ENCODE measurements around the gene SPNS2.

DNA sequence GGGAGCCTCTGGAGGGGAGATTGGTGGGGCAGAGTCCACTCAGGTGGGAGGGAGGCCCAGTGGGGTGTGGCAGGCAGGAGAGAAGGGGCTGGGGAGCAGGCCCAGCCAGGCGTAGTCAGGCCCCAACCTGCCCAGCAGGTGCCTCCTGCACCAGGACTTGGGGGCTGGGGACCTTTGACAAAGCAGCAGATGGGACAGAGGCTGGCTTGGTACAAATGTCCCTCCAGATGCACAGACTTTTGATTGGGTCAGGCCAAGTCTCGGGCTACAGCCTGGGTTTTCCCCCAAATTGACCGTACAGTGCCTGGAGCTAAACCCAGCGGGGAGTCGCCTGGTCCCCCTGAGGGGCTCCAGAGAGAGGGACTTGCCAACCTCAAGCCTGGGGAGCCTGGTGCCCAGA, 61.3 kb downstream of the SPNS2 start:
- TF ChIP-seq EZH2 (IDR thresholded peaks at IDR 0.05; ENCODE audit: low read depth, unreplicated experiment) (no peak), EZH2phosphoT487 (IDR thresholded peaks at IDR 0.05; ENCODE audit: unreplicated experiment) (no peak)
- TF ChIP-seq, protein P1, sequence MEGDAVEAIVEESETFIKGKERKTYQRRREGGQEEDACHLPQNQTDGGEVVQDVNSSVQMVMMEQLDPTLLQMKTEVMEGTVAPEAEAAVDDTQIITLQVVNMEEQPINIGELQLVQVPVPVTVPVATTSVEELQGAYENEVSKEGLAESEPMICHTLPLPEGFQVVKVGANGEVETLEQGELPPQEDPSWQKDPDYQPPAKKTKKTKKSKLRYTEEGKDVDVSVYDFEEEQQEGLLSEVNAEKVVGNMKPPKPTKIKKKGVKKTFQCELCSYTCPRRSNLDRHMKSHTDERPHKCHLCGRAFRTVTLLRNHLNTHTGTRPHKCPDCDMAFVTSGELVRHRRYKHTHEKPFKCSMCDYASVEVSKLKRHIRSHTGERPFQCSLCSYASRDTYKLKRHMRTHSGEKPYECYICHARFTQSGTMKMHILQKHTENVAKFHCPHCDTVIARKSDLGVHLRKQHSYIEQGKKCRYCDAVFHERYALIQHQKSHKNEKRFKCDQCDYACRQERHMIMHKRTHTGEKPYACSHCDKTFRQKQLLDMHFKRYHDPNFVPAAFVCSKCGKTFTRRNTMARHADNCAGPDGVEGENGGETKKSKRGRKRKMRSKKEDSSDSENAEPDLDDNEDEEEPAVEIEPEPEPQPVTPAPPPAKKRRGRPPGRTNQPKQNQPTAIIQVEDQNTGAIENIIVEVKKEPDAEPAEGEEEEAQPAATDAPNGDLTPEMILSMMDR (conservative IDR thresholded peaks at IDR 0.05; ENCODE audit: low read depth in 2 of 2): no peak
- TF ChIP-seq, protein P2, sequence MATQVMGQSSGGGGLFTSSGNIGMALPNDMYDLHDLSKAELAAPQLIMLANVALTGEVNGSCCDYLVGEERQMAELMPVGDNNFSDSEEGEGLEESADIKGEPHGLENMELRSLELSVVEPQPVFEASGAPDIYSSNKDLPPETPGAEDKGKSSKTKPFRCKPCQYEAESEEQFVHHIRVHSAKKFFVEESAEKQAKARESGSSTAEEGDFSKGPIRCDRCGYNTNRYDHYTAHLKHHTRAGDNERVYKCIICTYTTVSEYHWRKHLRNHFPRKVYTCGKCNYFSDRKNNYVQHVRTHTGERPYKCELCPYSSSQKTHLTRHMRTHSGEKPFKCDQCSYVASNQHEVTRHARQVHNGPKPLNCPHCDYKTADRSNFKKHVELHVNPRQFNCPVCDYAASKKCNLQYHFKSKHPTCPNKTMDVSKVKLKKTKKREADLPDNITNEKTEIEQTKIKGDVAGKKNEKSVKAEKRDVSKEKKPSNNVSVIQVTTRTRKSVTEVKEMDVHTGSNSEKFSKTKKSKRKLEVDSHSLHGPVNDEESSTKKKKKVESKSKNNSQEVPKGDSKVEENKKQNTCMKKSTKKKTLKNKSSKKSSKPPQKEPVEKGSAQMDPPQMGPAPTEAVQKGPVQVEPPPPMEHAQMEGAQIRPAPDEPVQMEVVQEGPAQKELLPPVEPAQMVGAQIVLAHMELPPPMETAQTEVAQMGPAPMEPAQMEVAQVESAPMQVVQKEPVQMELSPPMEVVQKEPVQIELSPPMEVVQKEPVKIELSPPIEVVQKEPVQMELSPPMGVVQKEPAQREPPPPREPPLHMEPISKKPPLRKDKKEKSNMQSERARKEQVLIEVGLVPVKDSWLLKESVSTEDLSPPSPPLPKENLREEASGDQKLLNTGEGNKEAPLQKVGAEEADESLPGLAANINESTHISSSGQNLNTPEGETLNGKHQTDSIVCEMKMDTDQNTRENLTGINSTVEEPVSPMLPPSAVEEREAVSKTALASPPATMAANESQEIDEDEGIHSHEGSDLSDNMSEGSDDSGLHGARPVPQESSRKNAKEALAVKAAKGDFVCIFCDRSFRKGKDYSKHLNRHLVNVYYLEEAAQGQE (IDR thresholded peaks at IDR 0.05; ENCODE audit: unreplicated experiment): no peak

Data from GM23338 (cell line).